CD14-positive monocyte (primary cell): Measurements from ENCODE around the gene LSMEM2. TPM values are rescaled to one million over a fixed set of nuclear protein-coding genes. Genes with fewer than 3 reads are reported as not detected.
A peak's percentile ranks its signal among the peaks of the same experiment; 100 is the strongest.

Source experiments
- DNase-seq, 3 donors: peaks; one replicate each; pipeline ENCODE4 v3.0.0-alpha.2; 2011 to 2022
- H2AFZ ChIP-seq: 2 replicates; pipeline ENCODE4 v1.6.0; 2012; ENCODE audit warnings: mild to moderate bottlenecking, low read depth, low read length, inconsistent platforms; ENCODE audit not compliant: insufficient read depth, poor library complexity, severe bottlenecking
- H3K27ac ChIP-seq, 2 donors: 1 replicate in 1 of 2; 2 replicates in 1 of 2; pipeline ENCODE4 v1.5.1; 2012 to 2013; ENCODE audit warnings: low read length in 2 of 2, control low read depth in 1 of 2, inconsistent platforms in 1 of 2, low read depth in 1 of 2, mild to moderate bottlenecking in 1 of 2
- H3K27me3 ChIP-seq, 2 donors: one replicate each; pipeline versions ENCODE4 v1.6.0 to v1.6.1; 2011 to 2013; ENCODE audit warnings: low read length in 2 of 2; ENCODE audit not compliant: control insufficient read depth in 2 of 2, insufficient read depth in 2 of 2
- H3K36me3 ChIP-seq, 2 donors: replicated peaks in 1 of 2; 1 replicate in 1 of 2; 2 replicates in 1 of 2; pipeline versions ENCODE4 v1.5.1 to v1.6.1; 2012 to 2013; ENCODE audit warnings: low read length in 2 of 2, control low read depth in 1 of 2, inconsistent platforms in 1 of 2, mild to moderate bottlenecking in 1 of 2; ENCODE audit not compliant: insufficient read depth in 2 of 2, control insufficient read depth in 1 of 2
- H3K4me1 ChIP-seq, 2 donors: 1 replicate in 1 of 2; 2 replicates in 1 of 2; pipeline versions ENCODE4 v1.5.1 to v1.6.1; 2012 to 2013; ENCODE audit warnings: low read length in 2 of 2, control low read depth in 1 of 2, inconsistent platforms in 1 of 2, mild to moderate bottlenecking in 1 of 2, moderate library complexity in 1 of 2; ENCODE audit not compliant: insufficient read depth in 2 of 2, control insufficient read depth in 1 of 2
- H3K4me2 ChIP-seq: replicated peaks from 2 replicates; pipeline ENCODE3; 2012; ENCODE audit warnings: low read length, moderate library complexity, mild to moderate bottlenecking; ENCODE audit not compliant: poor library complexity, severe bottlenecking; ENCODE audit errors: extremely low read depth
- H3K4me3 ChIP-seq, 3 experiments: fragments of 200-600 bp in 1 of 3; sonication (generic) in 1 of 3; replicated peaks in 1 of 3; 1 replicate in 2 of 3; 2 replicates in 1 of 3; pipeline ENCODE4 v1.5.1; 2011 to 2013; ENCODE audit warnings: low read length in 3 of 3, mild to moderate bottlenecking in 3 of 3, control low read depth in 2 of 3, low read depth in 2 of 3, inconsistent platforms in 1 of 3, moderate library complexity in 1 of 3
- H3K79me2 ChIP-seq: 2 replicates; pipeline ENCODE4 v1.6.0; 2012; ENCODE audit warnings: mild to moderate bottlenecking, control low read depth, inconsistent platforms, low read length, moderate library complexity; ENCODE audit not compliant: insufficient read depth
- H3K9ac ChIP-seq: 2 replicates; pipeline ENCODE4 v1.6.0; 2017; ENCODE audit warnings: low read length, mild to moderate bottlenecking; ENCODE audit not compliant: insufficient read depth, poor library complexity, severe bottlenecking
- H3K9me3 ChIP-seq, 2 donors: replicated peaks in 1 of 2; 1 replicate in 1 of 2; 2 replicates in 1 of 2; pipeline versions ENCODE4 v1.5.1 to v1.6.1; 2012 to 2013; ENCODE audit warnings: low read length in 2 of 2, control low read depth in 1 of 2; ENCODE audit not compliant: control insufficient read depth in 1 of 2, insufficient read depth in 1 of 2
- H4K20me1 ChIP-seq: 2 replicates; pipeline ENCODE4 v1.6.0; 2012; ENCODE audit warnings: mild to moderate bottlenecking, low read length, control low read depth, moderate library complexity; ENCODE audit not compliant: insufficient read depth
- H3K27ac Mint-ChIP-seq, 7 donors: one replicate each; pipeline ENCODE4 v1.8.0; 2020; ENCODE audit warnings: mild to moderate bottlenecking in 7 of 7, mixed read lengths in 7 of 7, moderate library complexity in 6 of 7, inconsistent platforms in 2 of 7
- H3K27me3 Mint-ChIP-seq, 3 donors: one replicate each; pipeline ENCODE4 v1.8.0; 2021 to 2022; ENCODE audit warnings: low read depth in 3 of 3, mild to moderate bottlenecking in 3 of 3, mixed read lengths in 3 of 3, moderate library complexity in 3 of 3, inconsistent platforms in 1 of 3
- H3K36me3 Mint-ChIP-seq, 2 donors: one replicate each; pipeline ENCODE4 v1.8.0; 2020; ENCODE audit warnings: mixed read lengths in 2 of 2, inconsistent platforms in 1 of 2, mild to moderate bottlenecking in 1 of 2
- H3K4me1 Mint-ChIP-seq: one replicate; pipeline ENCODE4 v1.8.0; 2020; ENCODE audit warnings: mild to moderate bottlenecking, mixed read lengths
- H3K4me3 Mint-ChIP-seq, 2 donors: one replicate each; pipeline ENCODE4 v1.8.0; 2020; ENCODE audit warnings: mild to moderate bottlenecking in 2 of 2, mixed read lengths in 2 of 2, moderate library complexity in 1 of 2
- H3K9me3 Mint-ChIP-seq, 7 donors: one replicate each; pipeline ENCODE4 v1.8.0; 2020 to 2022; ENCODE audit warnings: mixed read lengths in 7 of 7, mild to moderate bottlenecking in 6 of 7, moderate library complexity in 6 of 7, inconsistent platforms in 2 of 7
- WGBS: methylation state at CpG from one replicate; pipeline ENCODE4 v1.1.5; 2013; ENCODE audit warnings: missing lambda C conversion rate; ENCODE audit not compliant: insufficient coverage; 5-methylcytosine and 5-hydroxymethylcytosine counted together
- intact Hi-C, 2 donors: fragments of 100-400 bp; cut with micrococcal nuclease; formaldehyde crosslinking; loops; one replicate each; pipeline versions ENCODE4 v1.15.0 to v1.15.1; 2023
- polyA plus RNA-seq, 3 donors: library from polyadenylated mRNA; depleted of rRNA in 1 of 3; unstranded in 2 of 3; stranded (reverse) in 1 of 3; fragments of 300-500 nt in 2 of 3; fragments of >200 nt in 1 of 3; fragmentation: Illumina TruSeq in 2 of 3; gene quantifications; 1 replicate in 2 of 3; 2 replicates in 1 of 3; pipeline ENCODE4 v1.2.3, GENCODE V29; 2012 to 2021
- TF ChIP-seq, protein P1 (sequence below): fragments of 200-600 bp; IDR thresholded peaks from one replicate; pipeline ENCODE4 v1.8.0; 2022; ENCODE audit warnings: antibody characterized with exemption, mild to moderate bottlenecking

The LSMEM2 gene
- polyA plus RNA-seq, 3 donors: not detected

DNA sequence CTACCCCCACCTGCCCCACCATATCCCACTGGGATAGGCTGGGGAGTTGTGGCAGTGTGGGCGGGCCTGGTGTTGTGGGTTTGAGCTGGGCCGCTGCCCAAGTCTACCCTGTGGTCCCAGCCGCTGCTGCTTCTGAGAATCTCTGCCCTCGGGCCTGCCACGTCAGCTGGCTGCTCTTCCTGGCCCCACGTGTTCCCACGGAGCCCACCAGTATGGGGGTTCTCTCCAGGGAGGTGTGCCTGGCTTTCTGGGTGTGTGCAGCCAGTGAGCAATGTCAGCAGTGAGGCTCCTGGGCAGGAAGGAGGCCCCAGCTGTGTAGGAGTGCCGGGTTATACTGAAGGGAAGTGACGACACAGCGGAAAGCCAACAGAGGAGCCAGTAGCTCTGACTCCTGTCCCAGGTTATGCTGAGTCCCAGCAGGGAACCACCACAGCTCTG lies 32.4 kb upstream of the LSMEM2 start:
- peak; percentile 75 to 89 (median 77) for DNase-seq
- peaks cover 38 to 78% of the 10 kb centered on the region in 2 donors for H3K36me3 Mint-ChIP-seq
- H3K4me1 Mint-ChIP-seq: peaks cover 87% of the 10 kb centered on the region
- H3K27ac ChIP-seq: peak overlapping the region; percentile 98 to 100
- H3K4me3 ChIP-seq: peak overlapping the region in 2 of 3 experiments; percentile 28 to 73
- peak overlapping the region; percentile 83 for H3K4me2 ChIP-seq
- H3K4me3 Mint-ChIP-seq: peak overlapping the region; percentile 74 to 88
- no peak overlapping the region for H2AFZ ChIP-seq
- H3K4me1 ChIP-seq: peaks cover 87 to 90% of the 10 kb centered on the region in 2 donors
- peak overlapping the region; percentile 61 for H3K9ac ChIP-seq
- peaks cover 100% of the 10 kb centered on the region for H3K79me2 ChIP-seq
- peak overlapping the region; percentile 96 to 98 (median 98) for H3K27ac Mint-ChIP-seq
- no peaks in the 10 kb centered on the region for H3K27me3 ChIP-seq
- H3K27me3 Mint-ChIP-seq: peaks cover 0 to 3% (median 0%) of the 10 kb centered on the region in 3 donors
- no peaks in the 10 kb centered on the region for H3K9me3 ChIP-seq
- H3K36me3 ChIP-seq: peaks cover 48% of the 10 kb centered on the region in 2 donors
- WGBS: 3% methylated on average over 7 of the region's 10 CpGs
- H4K20me1 ChIP-seq: peaks cover 92% of the 10 kb centered on the region
- TF ChIP-seq, protein P1, sequence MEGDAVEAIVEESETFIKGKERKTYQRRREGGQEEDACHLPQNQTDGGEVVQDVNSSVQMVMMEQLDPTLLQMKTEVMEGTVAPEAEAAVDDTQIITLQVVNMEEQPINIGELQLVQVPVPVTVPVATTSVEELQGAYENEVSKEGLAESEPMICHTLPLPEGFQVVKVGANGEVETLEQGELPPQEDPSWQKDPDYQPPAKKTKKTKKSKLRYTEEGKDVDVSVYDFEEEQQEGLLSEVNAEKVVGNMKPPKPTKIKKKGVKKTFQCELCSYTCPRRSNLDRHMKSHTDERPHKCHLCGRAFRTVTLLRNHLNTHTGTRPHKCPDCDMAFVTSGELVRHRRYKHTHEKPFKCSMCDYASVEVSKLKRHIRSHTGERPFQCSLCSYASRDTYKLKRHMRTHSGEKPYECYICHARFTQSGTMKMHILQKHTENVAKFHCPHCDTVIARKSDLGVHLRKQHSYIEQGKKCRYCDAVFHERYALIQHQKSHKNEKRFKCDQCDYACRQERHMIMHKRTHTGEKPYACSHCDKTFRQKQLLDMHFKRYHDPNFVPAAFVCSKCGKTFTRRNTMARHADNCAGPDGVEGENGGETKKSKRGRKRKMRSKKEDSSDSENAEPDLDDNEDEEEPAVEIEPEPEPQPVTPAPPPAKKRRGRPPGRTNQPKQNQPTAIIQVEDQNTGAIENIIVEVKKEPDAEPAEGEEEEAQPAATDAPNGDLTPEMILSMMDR: peak; percentile 77
- intact Hi-C loops: loop anchor here (1.0 to 2.0 kb wide), 2 partner anchors 19 to 20 kb away; no protein-coding TSS in a partner anchor
- H3K9me3 Mint-ChIP-seq: peaks cover 0 to 2% (median 0%) of the 10 kb centered on the region in 7 donors

DNA sequence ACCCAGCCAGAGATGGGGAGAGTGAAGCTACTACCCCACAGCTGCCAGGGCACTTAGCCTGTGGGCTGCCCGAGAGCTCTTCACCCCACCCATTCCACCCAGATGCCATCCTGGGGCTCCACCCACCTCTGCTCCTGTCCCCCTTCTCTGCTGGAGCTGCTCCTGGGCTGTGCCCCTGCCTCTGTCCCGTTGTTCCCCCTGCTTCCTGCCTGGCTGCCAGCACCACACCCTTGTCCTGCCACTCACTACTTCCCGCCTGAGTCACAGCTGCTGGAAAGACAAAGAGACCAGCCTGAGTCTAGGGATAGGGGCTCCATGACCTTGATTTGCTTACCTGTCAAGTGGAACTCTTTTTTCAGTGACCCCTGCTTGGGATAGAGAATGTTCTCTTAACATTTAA lies 30.5 kb upstream of the LSMEM2 start:
- Mint-ChIP-seq H3K27ac (peak overlapping the region; percentile 81 to 98 (median 90)), H3K9me3 (peaks cover 0 to 2% (median 0%) of the 10 kb centered on the region in 7 donors), H3K4me1 (peaks cover 79% of the 10 kb centered on the region), H3K27me3 (peaks cover 0 to 3% (median 0%) of the 10 kb centered on the region in 3 donors), H3K36me3 (peaks cover 50 to 89% of the 10 kb centered on the region in 2 donors), H3K4me3 (peak overlapping the region; percentile 51 to 57)
- Histone ChIP-seq H4K20me1 (peaks cover 98% of the 10 kb centered on the region), H3K79me2 (peaks cover 100% of the 10 kb centered on the region), H2AFZ (no peak overlapping the region), H3K27me3 (no peaks in the 10 kb centered on the region), H3K9me3 (no peaks in the 10 kb centered on the region), H3K9ac (no peak overlapping the region), H3K4me1 (peaks cover 87 to 90% of the 10 kb centered on the region in 2 donors), H3K36me3 (peaks cover 65 to 66% of the 10 kb centered on the region in 2 donors), H3K4me3 (peak overlapping the region in 1 of 3 experiments; percentile 73), H3K27ac (peak overlapping the region; percentile 98 to 100), H3K4me2 (peak overlapping the region; percentile 49)
- intact Hi-C loops: no loop called here
- TF ChIP-seq, protein P1: no peak
- 0% methylated on average over 1 of the region's 3 CpGs for WGBS
- peak in 1 of 3 donors; percentile 53 for DNase-seq
